Fibroblast of the aortic adventitia (primary cell): ENCODE measurements around the gene APLF. TPM values are rescaled to one million over a fixed set of nuclear protein-coding genes. Genes with fewer than 3 reads are reported as not detected.
A peak's percentile ranks its signal among the peaks of the same experiment; 100 is the strongest.

Source experiments
- DNase-seq: peaks from one replicate; pipeline ENCODE4 v3.0.0-alpha.2; 2010; ENCODE audit warnings: low read depth
- H3K4me3 ChIP-seq: 2 replicates; pipeline ENCODE4 v1.5.1; 2011; ENCODE audit warnings: low read depth, mild to moderate bottlenecking, control low read depth, low read length, moderate library complexity
- total RNA-seq: library from RNA; depleted of rRNA; stranded (reverse); fragments of >200 nt; gene quantifications from 2 replicates; pipeline ENCODE4 v1.2.3, GENCODE V29; 2012; ENCODE audit warnings: low replicate concordance
- TF ChIP-seq, protein P1 (sequence below): IDR thresholded peaks from 2 replicates; pipeline ENCODE4 v1.5.1; 2011; ENCODE audit warnings: mild to moderate bottlenecking, low read length, control low read depth, inconsistent platforms; ENCODE audit not compliant: insufficient read depth

The APLF gene, protein sequence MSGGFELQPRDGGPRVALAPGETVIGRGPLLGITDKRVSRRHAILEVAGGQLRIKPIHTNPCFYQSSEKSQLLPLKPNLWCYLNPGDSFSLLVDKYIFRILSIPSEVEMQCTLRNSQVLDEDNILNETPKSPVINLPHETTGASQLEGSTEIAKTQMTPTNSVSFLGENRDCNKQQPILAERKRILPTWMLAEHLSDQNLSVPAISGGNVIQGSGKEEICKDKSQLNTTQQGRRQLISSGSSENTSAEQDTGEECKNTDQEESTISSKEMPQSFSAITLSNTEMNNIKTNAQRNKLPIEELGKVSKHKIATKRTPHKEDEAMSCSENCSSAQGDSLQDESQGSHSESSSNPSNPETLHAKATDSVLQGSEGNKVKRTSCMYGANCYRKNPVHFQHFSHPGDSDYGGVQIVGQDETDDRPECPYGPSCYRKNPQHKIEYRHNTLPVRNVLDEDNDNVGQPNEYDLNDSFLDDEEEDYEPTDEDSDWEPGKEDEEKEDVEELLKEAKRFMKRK
- total RNA-seq = 4.3 and 6.8 TPM in 2 replicates

DNA sequence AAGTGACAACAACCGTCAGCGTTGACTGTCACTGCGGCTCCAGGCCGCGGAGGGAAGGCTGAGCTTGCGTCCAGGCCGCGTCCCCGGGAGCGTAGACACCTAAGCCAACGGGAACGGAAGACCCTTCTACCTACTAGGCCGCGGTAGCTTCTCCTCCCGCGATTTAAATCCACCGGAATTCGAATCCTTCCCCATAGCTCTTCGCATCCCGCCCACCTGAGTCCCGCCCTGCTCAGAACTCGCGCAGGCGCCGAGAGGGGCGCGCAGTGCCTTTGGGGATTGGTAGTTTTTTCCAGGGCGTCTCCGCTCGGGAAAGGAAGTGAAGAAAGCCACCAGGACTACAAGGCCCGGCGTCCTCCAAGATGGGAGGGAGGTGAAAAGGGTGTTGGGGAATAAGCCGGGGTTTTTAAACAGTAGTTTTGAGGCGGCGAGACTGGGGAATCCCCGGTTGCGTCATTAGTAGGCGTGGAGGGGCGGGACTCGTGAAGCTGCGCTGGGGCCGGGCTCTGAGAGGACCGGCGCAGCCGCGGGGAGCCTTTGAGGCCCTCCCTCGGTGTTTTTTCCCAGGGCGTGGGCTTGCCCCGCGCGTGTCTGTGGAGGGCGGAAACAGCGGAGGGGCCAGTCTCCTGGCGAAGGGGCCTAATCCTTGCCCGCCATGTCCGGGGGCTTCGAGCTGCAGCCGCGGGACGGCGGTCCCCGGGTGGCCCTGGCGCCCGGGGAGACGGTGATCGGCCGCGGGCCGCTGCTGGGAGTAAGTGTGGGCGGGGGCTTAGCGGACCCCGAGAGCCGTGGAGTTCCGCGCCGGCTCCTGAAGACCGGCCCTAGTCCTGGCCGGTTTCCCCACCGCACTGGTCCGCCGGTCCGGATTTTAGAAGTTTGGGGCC, at the start of gene APLF, which contains the start of gene FBXO48:
Gene APLF (plus strand): TSS at position 509 of the 884 bp plus-strand sequence. CDS start 147 bp downstream, at position 656.
Gene FBXO48 (minus strand): TSS at position 218 of the 884 bp plus-strand sequence. CDS start 2,149 bp downstream, outside the sequence.
- H3K4me3 ChIP-seq = peak within 1 kb of the TSS; percentile 83
- TF ChIP-seq, protein P1, sequence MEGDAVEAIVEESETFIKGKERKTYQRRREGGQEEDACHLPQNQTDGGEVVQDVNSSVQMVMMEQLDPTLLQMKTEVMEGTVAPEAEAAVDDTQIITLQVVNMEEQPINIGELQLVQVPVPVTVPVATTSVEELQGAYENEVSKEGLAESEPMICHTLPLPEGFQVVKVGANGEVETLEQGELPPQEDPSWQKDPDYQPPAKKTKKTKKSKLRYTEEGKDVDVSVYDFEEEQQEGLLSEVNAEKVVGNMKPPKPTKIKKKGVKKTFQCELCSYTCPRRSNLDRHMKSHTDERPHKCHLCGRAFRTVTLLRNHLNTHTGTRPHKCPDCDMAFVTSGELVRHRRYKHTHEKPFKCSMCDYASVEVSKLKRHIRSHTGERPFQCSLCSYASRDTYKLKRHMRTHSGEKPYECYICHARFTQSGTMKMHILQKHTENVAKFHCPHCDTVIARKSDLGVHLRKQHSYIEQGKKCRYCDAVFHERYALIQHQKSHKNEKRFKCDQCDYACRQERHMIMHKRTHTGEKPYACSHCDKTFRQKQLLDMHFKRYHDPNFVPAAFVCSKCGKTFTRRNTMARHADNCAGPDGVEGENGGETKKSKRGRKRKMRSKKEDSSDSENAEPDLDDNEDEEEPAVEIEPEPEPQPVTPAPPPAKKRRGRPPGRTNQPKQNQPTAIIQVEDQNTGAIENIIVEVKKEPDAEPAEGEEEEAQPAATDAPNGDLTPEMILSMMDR = no peak
- DNase-seq = peak; percentile 99

DNA sequence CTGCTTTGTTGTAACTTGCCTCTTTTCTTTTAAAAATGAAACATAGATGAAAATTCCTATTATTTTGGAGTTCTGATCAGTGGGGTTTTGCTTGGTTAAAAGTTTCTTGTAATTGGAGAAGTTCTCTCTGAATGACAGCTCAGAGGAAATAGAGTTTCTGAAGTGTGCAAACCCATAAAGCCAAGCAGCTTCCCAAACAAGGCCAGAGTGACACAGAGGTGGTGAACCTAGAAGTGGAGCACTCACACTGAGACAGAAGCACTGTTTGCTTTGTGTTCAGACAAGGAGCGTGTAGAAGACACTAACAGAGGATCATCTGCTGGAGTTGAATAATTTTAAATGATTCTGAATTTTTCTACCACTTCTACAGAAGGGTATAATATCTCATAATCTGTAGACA, 49.5 kb upstream of the APLF start:
- DNase-seq = no peak
- TF ChIP-seq, protein P1 = no peak
- no peak overlapping the region for H3K4me3 ChIP-seq

DNA sequence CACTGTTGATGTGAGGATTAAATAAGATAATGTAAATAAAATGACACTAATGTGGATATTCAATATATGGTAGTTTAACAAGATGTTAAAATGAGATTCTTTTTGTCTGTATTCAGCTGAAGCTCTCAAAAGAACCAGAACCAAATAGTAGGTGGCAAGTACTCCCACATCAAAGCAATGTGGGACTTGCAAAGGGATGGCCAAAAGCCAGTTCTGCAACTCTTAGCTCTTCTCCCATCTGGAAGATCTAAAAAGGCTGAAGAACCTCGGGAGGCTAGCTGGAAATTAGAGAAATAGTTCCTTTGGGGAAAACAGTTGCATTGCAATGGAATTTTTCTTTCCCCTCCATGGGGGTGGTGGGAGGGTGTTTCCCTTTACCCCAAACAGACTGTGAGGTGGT, 49.0 kb upstream of the APLF start:
- no peak overlapping the region for H3K4me3 ChIP-seq
- TF ChIP-seq, protein P1 = no peak
- DNase-seq = no peak

DNA sequence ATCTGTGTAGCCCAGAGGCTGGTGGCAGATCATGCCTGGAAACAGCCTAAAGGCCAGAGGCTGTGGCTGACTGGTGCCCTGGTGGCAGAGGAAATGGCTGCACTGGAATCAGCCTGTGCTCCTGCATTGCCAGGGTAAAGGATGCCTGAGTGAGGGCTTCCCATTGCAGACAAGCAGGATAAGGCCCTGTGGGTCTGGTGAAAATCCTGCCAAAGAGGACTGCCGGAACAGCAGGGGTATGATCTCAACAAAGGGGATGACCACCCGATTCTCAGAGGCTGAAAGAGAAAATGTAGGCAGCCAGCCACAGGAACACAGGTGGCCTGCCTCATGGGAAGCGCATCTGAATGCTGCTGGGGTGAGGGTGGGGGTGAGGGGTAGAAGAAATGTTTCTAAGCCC, 48.5 kb upstream of the APLF start:
- TF ChIP-seq, protein P1 = no peak
- DNase-seq = no peak
- no peak overlapping the region for H3K4me3 ChIP-seq

DNA sequence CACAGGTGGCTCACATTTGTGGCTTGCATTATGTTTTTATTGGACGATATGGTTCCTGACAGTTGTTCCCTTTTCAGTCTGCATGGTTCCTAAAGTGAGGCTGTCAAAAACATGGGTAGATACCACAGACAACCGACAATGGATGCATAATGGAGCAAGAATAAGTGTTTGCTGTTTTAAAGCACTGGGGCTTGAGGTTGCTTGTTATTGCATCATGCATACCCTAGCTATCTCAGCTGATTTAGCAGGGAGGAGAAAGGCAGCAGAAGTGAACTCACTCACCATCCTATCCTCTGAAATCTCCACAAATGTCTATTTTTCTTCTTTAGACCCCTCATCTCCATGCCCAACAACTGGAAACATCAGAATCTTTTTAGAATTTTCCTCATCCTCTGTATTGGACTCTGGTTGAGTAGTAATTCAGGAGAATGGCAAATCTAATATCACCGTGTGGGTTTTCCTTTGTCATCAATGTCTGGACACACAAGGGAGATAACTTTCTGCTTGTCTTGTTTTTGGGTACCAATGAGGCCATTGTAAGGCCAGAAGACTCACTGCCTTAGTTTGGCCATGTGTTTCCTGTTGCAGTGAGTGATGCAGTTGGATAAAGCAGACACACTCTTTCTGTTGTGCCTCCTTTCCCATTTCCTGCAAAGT, 47.0 kb upstream of the APLF start:
- TF ChIP-seq, protein P1 = no peak
- no peak overlapping the region for H3K4me3 ChIP-seq
- peak; percentile 80 for DNase-seq

DNA sequence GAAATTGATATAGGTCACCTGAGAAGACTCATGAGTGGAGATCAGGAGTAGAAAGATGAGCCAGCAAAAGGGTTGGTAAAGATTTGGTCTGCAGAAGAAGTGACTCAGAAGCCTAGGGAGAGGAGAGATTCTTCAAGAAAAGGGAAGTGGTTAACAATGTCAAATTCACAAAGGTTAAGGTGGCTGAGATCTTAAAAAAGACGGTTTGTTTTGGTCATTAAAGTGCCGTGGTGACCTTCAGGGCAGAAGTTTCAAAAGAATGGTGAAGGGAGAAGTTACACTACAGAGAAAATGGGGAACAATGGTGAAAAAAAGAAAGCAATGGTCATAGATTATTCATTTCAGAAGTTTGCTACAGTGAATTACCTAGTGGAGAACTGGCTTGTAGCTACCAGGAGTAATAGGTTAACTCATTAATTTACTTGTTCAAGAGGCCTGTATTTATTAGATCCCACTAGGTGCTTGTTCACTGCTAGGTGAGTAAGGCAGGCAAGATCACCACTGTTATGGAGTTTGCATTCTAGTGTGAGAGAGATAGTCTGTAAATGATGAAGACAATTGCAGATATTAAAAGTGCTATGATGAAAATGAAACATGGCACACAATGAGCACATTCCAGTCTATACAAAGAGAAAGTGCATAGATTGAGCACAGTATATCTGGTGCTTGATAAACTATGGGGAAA, 43.3 kb upstream of the APLF start:
- no peak overlapping the region for H3K4me3 ChIP-seq
- no peak for DNase-seq
- TF ChIP-seq, protein P1 = no peak
